ENCODE data around the gene CABP2. TPM values are rescaled to one million over a fixed set of nuclear protein-coding genes. Genes with fewer than 3 reads are reported as not detected.
A peak's percentile ranks its signal among the peaks of the same experiment; 100 is the strongest.

The CABP2 gene
- total RNA-seq, 1 donor: not detected

GRCh38 chr11:67508486-67509121, 14.6 kb downstream of the CABP2 start:
- H3K4me3 ChIP-seq (ENCODE audit: low read depth, low read length): peak overlapping the region; percentile 87
- no peak for TF ChIP-seq CTCF (IDR thresholded peaks at IDR 0.05; ENCODE audit: insufficient read depth, low read length)

GRCh38 chr11:67507864-67508485, 15.3 kb downstream of the CABP2 start, which contains the start of gene CDK2AP2:
TSS of gene CDK2AP2 (minus strand) at chr11:67508162. CDS start at chr11:67508082, 80 bp downstream.
- peak within 1 kb of the TSS; percentile 87 for H3K4me3 ChIP-seq (ENCODE audit: low read depth, low read length)
- no peak for TF ChIP-seq CTCF (IDR thresholded peaks at IDR 0.05; ENCODE audit: insufficient read depth, low read length)
- peak; percentile 99 for DNase-seq (ENCODE audit: low read depth)

More at GRCh38 chr11:67508486-67509121, 14.6 kb downstream of the CABP2 start:
- DNase-seq (ENCODE audit: low read depth): peak; percentile 95

GRCh38 chr11:67507242-67507863, 15.9 kb downstream of the CABP2 start:
- DNase-seq (ENCODE audit: low read depth): no peak
- H3K4me3 ChIP-seq (ENCODE audit: low read depth, low read length): peak overlapping the region; percentile 77
- no peak for TF ChIP-seq CTCF (IDR thresholded peaks at IDR 0.05; ENCODE audit: insufficient read depth, low read length)

GRCh38 chr11:67506426-67507051, 16.7 kb downstream of the CABP2 start:
- no peak for DNase-seq (ENCODE audit: low read depth)
- no peak for TF ChIP-seq CTCF (IDR thresholded peaks at IDR 0.05; ENCODE audit: insufficient read depth, low read length)

GRCh38 chr11:67505605-67506396, 17.4 kb downstream of the CABP2 start:
- DNase-seq (ENCODE audit: low read depth): peak; percentile 87
- H3K4me3 ChIP-seq (ENCODE audit: low read depth, low read length): peak overlapping the region; percentile 82
- TF ChIP-seq CTCF (IDR thresholded peaks at IDR 0.05; ENCODE audit: insufficient read depth, low read length): peak; percentile 96

More at GRCh38 chr11:67506426-67507051, 16.7 kb downstream of the CABP2 start:
- H3K4me3 ChIP-seq (ENCODE audit: low read depth, low read length): no peak overlapping the region
